SK-N-SH (cell line): ENCODE measurements around the gene FRK.

Experiments
- CTCF ChIP-seq: fragments of 200-600 bp; sonication (generic); IDR thresholded peaks from 2 replicates; pipeline ENCODE4 v1.6.1; 2017; ENCODE audit warnings: antibody characterized with exemption, mild to moderate bottlenecking, moderate library complexity
- EP300 ChIP-seq, 2 experiments: IDR thresholded peaks; 2 replicates each; pipeline versions ENCODE4 v1.4.0 to v1.6.1; 2012; ENCODE audit warnings: borderline replicate concordance in 1 of 2, low read depth in 1 of 2, low read length in 1 of 2
- FOXJ3 ChIP-seq: sonication (generic); formaldehyde crosslinking; IDR thresholded peaks from 2 replicates; pipeline ENCODE4 v1.5.1; 2020; ENCODE audit warnings: mild to moderate bottlenecking, missing genetic modification reagents
- GATA2 ChIP-seq: sonication (generic); formaldehyde crosslinking; IDR thresholded peaks from 2 replicates; pipeline ENCODE4 v1.5.0; 2020; ENCODE audit warnings: mild to moderate bottlenecking, missing genetic modification reagents
- JUND ChIP-seq: IDR thresholded peaks from 2 replicates; pipeline ENCODE4 v1.4.0; 2012
- MAX ChIP-seq: IDR thresholded peaks from 2 replicates; pipeline ENCODE4 v1.4.0; 2012; ENCODE audit warnings: low read depth
- POLR2AphosphoS5 ChIP-seq: IDR thresholded peaks from 2 replicates; pipeline ENCODE4 v1.6.1; 2012; ENCODE audit warnings: low read depth, low read length
- RAD21 ChIP-seq: IDR thresholded peaks from 2 replicates; pipeline ENCODE4 v1.6.1; 2012; ENCODE audit warnings: mild to moderate bottlenecking, low read length
- REST ChIP-seq: IDR thresholded peaks from 2 replicates; pipeline ENCODE4 v1.6.1; 2012; ENCODE audit warnings: mild to moderate bottlenecking, low read depth, low read length, moderate library complexity
- SMC3 ChIP-seq: IDR thresholded peaks from 2 replicates; pipeline ENCODE4 v1.6.1; 2012; ENCODE audit warnings: low read depth, low read length, improper control_type of control experiment
- TEAD4 ChIP-seq: IDR thresholded peaks from 2 replicates; pipeline ENCODE4 v1.4.0; 2012; ENCODE audit warnings: mild to moderate bottlenecking, borderline replicate concordance; ENCODE audit not compliant: insufficient read depth

- TF ChIP-seq GATA2: no peak
- TF ChIP-seq SMC3: no peak
- TF ChIP-seq JUND: no peak
- TF ChIP-seq RAD21: no peak
- no peak for TF ChIP-seq MAX
- TF ChIP-seq POLR2AphosphoS5: no peak
- TF ChIP-seq CTCF: no peak
- TF ChIP-seq TEAD4: no peak
- no peak for TF ChIP-seq EP300 (IDR thresholded peaks at IDR 0.05; ENCODE audit: borderline replicate concordance in 1 of 2, low read depth in 1 of 2, low read length in 1 of 2)
- TF ChIP-seq REST: no peak
- TF ChIP-seq FOXJ3 (CRISPR knock-in tag): no peak
Observed at GRCh38 chr6:116070101-116070500, 9.4 kb upstream of the FRK start.
